Glutamatergic neuron (in vitro differentiated cells): ENCODE measurements around the gene MGA. TPM values are rescaled to one million over a fixed set of nuclear protein-coding genes. Genes with fewer than 3 reads are reported as not detected.

ENCODE experiments used
- DNase-seq: peaks from one replicate; pipeline ENCODE4 v3.0.0; 2022
- H3K27ac Mint-ChIP-seq: one replicate; pipeline ENCODE4 v1.8.0; 2020; ENCODE audit warnings: mild to moderate bottlenecking, mixed read lengths, inconsistent platforms; ENCODE audit not compliant: unreplicated experiment
- H3K27me3 Mint-ChIP-seq: one replicate; pipeline ENCODE4 v1.8.0; 2020; ENCODE audit warnings: mild to moderate bottlenecking, moderate library complexity, mixed read lengths, inconsistent platforms; ENCODE audit not compliant: unreplicated experiment
- H3K36me3 Mint-ChIP-seq: one replicate; pipeline ENCODE4 v1.8.0; 2020; ENCODE audit warnings: mild to moderate bottlenecking, mixed read lengths, inconsistent platforms; ENCODE audit not compliant: unreplicated experiment
- H3K4me1 Mint-ChIP-seq: one replicate; pipeline ENCODE4 v1.8.0; 2020; ENCODE audit warnings: mild to moderate bottlenecking, low read depth, mixed read lengths, inconsistent platforms; ENCODE audit not compliant: unreplicated experiment
- H3K4me3 Mint-ChIP-seq: one replicate; pipeline ENCODE4 v1.8.0; 2020; ENCODE audit warnings: mild to moderate bottlenecking, mixed read lengths, inconsistent platforms; ENCODE audit not compliant: unreplicated experiment
- H3K9me3 Mint-ChIP-seq: one replicate; pipeline ENCODE4 v1.8.0; 2020; ENCODE audit warnings: mild to moderate bottlenecking, moderate library complexity, mixed read lengths, inconsistent platforms; ENCODE audit not compliant: unreplicated experiment
- total RNA-seq: library from RNA; stranded (reverse); fragmentation: NEBNext Ultra II Directional; extraction: Animal tissue kit (Norgen Biotek cat#: 25700); gene quantifications from one replicate; pipeline ENCODE4 v1.2.1, GENCODE V29; 2021; ENCODE audit not compliant: unreplicated experiment
- TF ChIP-seq, protein P1 (sequence below): fragments of 200-600 bp; sonication (generic); IDR thresholded peaks from one replicate; pipeline ENCODE4 v1.5.0; 2021; ENCODE audit not compliant: partially characterized antibody, unreplicated experiment

MGA gene
- total RNA-seq, 1 donor from 2014 or later: 68.9 TPM

DNA sequence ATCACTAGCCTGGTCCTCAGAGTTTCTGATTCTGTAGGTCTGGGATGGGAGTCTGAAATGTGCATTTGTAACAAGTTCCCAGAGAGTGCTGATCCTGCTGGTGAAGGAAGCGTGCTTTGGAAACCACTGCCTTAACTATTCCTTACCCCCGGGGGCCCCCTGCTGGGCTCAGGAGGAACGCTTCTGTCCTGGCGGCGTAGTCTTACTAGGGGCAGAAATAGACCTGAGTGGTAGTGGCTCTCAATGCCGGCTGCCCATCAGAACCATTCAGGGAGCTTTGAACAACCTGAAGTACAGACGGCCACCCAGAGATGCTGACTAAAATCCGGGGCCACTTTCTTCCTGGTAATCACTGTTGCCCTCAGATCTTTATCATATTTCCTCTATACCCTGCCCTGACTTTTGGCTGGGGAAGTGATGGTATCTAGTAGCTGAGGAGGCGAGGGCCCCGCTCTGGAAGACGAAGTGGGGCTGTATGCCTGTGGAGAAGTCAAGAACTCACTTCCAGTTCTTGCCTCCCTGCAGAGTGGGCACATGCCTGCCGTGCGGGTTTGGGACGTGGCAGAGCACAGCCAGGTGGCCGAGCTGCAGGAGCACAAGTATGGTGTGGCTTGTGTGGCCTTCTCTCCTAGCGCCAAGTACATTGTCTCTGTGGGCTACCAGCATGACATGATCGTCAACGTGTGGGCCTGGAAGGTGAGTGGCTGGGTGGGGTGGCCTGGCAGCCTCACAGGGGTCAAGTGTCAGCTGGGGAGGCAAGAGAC lies 151.4 kb downstream of the MGA start:
- DNase-seq: peak; percentile 91
- peaks cover 2% of the 10 kb centered on the region for H3K27me3 Mint-ChIP-seq
- no peak overlapping the region for H3K4me3 Mint-ChIP-seq
- H3K4me1 Mint-ChIP-seq: no peaks in the 10 kb centered on the region
- H3K36me3 Mint-ChIP-seq: no peaks in the 10 kb centered on the region
- H3K27ac Mint-ChIP-seq: no peak overlapping the region
- H3K9me3 Mint-ChIP-seq: peaks cover 2% of the 10 kb centered on the region
- TF ChIP-seq, protein P1, sequence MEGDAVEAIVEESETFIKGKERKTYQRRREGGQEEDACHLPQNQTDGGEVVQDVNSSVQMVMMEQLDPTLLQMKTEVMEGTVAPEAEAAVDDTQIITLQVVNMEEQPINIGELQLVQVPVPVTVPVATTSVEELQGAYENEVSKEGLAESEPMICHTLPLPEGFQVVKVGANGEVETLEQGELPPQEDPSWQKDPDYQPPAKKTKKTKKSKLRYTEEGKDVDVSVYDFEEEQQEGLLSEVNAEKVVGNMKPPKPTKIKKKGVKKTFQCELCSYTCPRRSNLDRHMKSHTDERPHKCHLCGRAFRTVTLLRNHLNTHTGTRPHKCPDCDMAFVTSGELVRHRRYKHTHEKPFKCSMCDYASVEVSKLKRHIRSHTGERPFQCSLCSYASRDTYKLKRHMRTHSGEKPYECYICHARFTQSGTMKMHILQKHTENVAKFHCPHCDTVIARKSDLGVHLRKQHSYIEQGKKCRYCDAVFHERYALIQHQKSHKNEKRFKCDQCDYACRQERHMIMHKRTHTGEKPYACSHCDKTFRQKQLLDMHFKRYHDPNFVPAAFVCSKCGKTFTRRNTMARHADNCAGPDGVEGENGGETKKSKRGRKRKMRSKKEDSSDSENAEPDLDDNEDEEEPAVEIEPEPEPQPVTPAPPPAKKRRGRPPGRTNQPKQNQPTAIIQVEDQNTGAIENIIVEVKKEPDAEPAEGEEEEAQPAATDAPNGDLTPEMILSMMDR: peak; percentile 79

DNA sequence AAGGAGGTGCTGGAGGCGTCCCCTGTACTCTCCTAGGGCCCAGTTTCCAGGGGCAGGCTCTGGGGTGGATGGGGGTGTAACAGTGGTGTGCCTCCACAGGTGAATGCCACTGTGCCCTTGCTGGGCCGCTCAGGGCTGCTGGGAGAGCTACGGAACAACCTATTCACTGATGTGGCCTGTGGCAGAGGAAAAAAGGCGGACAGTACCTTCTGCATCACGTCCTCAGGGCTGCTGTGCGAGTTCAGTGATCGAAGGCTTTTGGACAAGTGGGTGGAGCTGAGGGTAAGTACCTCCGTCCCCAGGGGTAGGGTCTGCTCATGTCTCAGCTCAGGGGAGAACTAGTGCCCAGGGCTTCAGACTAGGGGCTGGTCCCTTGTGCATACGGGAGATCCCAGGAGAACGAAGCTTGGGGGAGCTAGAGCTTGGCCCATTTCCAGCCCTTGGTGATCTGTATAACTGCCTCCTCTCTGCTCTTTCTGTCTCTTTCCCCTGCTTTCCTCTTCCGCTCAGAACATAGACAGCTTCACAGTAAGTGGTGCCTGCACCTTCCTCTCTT lies 152.7 kb downstream of the MGA start:
- no peak overlapping the region for H3K4me3 Mint-ChIP-seq
- no peak for DNase-seq
- H3K36me3 Mint-ChIP-seq: no peaks in the 10 kb centered on the region
- peaks cover 4% of the 10 kb centered on the region for H3K9me3 Mint-ChIP-seq
- peaks cover 3% of the 10 kb centered on the region for H3K27me3 Mint-ChIP-seq
- no peaks in the 10 kb centered on the region for H3K4me1 Mint-ChIP-seq
- H3K27ac Mint-ChIP-seq: no peak overlapping the region
- TF ChIP-seq, protein P1: no peak

DNA sequence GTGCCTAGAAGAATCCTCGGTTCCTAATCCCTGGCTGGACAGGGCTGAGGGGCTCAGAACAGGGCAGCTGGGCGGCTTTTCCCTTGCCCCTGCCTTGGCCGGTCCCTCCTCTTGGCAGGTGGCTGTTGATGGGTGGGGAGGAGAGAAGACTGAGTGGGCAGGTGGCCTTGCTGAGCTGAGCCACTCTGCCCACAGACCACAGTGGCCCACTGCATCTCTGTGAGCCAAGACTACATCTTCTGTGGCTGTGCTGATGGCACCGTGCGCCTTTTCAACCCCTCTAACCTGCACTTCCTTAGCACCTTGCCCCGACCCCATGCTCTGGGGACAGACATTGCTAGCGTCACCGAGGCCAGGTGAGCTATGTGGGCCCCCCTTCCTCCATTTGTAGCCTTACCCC lies 153.2 kb downstream of the MGA start:
- TF ChIP-seq, protein P1: no peak
- no peak overlapping the region for H3K27ac Mint-ChIP-seq
- no peak overlapping the region for H3K4me3 Mint-ChIP-seq
- no peaks in the 10 kb centered on the region for H3K36me3 Mint-ChIP-seq
- no peak for DNase-seq
- H3K27me3 Mint-ChIP-seq: peaks cover 3% of the 10 kb centered on the region
- H3K9me3 Mint-ChIP-seq: peaks cover 4% of the 10 kb centered on the region
- H3K4me1 Mint-ChIP-seq: no peaks in the 10 kb centered on the region

DNA sequence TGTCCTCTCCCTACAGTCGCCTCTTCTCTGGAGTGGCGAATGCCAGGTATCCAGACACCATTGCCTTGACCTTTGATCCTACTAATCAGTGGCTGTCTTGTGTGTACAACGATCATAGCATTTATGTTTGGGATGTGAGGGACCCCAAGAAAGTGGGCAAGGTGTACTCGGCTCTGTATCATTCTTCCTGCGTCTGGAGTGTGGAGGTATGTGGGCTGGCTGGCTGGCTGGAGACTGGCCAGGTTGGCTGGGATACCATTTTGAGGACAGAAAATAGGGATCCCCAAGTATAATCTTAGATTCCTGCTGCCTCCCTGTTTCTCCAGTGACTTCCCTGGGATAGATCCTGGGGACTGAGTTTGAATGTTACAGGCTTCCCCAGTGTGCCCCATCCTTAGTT lies 154.3 kb downstream of the MGA start:
- Mint-ChIP-seq H3K4me1 (no peaks in the 10 kb centered on the region), H3K27ac (no peak overlapping the region), H3K9me3 (peaks cover 4% of the 10 kb centered on the region), H3K4me3 (no peak overlapping the region), H3K36me3 (no peaks in the 10 kb centered on the region), H3K27me3 (peaks cover 1% of the 10 kb centered on the region)
- DNase-seq: no peak
- TF ChIP-seq, protein P1: no peak

DNA sequence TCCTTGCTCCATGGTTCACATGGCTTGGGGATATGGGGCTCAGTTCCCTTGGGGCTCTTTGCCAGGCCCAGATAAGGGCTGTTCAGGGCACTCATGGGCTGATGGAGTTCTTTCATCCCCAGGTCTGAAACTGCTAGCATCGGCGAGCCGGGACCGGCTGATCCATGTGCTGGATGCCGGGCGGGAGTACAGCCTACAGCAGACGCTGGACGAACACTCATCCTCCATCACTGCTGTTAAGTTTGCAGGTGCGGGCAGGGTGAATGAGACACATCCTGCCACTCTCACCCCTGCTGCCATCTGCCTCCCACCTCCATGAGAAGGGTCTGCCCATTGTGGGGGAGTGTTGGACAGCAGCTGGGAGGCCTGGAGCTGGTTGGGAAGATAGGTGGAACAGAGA lies 156.6 kb downstream of the MGA start:
- no peak overlapping the region for H3K4me3 Mint-ChIP-seq

More for the DNA sequence above, 156.6 kb downstream of the MGA start:
- peaks cover 2% of the 10 kb centered on the region for H3K4me1 Mint-ChIP-seq
- TF ChIP-seq, protein P1: no peak
- H3K36me3 Mint-ChIP-seq: no peaks in the 10 kb centered on the region
- H3K27me3 Mint-ChIP-seq: peaks cover 5% of the 10 kb centered on the region
- H3K9me3 Mint-ChIP-seq: peaks cover 4% of the 10 kb centered on the region
- H3K27ac Mint-ChIP-seq: no peak overlapping the region
- no peak for DNase-seq
